Measurements from ENCODE around the gene CATSPER4.
A peak's percentile ranks its signal among the peaks of the same experiment; 100 is the strongest.
"Not testable (repeated sequence)": the region's sequence is repeated elsewhere in the genome, so short reads cannot be mapped to it uniquely, and the experiment has no call there.

The CATSPER4 gene

GRCh38 chr1:26195805-26196204 is 5.4 kb downstream of the CATSPER4 start:
- DNase-seq (ENCODE audit: low read depth), result no peak

DNA sequence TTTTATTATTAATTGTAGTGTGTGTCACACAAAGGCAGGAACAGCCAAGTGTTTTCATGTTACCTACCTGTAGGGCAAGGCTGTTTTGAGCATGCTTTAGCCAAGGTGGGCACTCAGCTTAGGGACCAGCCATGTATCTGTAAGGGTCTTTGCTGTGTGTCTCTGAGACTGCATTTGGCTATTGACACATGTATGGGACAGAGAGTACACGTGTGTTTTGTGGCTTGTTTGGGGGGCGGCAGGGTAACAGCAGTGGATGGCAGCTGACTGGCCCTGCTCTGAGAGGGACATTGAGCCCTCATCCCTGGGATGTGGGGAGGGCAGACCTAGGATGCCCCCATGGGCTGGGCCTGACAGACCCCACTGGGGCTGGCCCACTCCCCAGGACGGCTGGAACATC is 6.9 kb downstream of the CATSPER4 start:
- no peak for DNase-seq (ENCODE audit: low read depth)

- DNase-seq (ENCODE audit: low read depth), result no peak
Observed at GRCh38 chr1:26197813-26198212, 7.4 kb downstream of the CATSPER4 start.

DNA sequence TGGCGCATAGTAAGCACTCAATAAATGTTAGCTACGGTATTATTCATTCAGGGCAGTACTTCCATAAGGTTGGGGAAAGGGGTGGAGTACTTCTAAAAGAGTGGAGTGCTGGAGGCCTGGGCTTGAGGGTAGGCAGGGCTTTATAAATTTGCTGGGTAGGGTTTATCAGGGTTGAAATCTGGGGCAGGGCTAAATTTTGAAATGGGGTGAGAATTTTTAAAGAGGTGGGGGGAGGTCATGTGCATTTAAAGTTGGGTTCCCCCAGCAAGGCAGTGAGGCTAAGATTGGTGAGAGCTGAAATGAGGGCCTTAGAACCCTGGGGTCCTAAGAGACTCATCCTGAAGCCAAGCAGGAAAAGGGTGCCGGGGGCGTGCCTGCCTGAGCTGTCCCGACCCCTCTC is 10.0 kb downstream of the CATSPER4 start:
- DNase-seq (ENCODE audit: low read depth), result no peak

DNA sequence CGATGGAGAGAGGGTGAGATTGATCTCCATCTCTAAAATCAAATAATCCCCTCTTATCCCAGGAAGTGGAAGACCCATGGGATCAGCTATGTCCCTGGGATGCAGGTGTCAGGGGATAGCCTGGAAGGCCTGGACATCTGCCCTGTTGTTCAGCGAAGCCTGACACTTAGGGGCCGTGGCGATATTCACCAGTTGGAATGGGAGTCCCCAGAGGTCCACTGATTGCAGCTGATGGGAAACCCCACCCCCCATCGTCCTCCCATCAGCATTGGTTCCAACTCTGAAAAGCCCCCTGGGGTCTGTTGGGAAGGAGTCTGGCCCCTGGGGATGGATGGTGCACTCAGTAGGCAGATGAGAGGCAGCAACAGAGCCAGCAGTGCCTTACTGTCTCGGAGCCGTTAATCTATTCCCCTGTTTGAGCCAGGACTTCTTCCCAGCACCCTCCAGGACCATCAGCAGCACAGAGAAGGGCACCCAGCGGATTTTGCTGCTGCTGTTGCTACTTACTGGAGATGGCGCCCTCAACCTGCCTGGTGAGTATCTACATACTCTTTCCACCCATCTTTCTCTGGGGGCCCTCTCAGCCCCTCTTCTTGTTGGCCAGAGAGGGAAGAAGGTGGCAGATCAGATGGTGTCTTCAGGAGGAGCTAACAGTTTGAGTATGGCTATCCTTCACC is 13.4 kb downstream of the CATSPER4 start:
- no peak for DNase-seq (ENCODE audit: low read depth)

DNA sequence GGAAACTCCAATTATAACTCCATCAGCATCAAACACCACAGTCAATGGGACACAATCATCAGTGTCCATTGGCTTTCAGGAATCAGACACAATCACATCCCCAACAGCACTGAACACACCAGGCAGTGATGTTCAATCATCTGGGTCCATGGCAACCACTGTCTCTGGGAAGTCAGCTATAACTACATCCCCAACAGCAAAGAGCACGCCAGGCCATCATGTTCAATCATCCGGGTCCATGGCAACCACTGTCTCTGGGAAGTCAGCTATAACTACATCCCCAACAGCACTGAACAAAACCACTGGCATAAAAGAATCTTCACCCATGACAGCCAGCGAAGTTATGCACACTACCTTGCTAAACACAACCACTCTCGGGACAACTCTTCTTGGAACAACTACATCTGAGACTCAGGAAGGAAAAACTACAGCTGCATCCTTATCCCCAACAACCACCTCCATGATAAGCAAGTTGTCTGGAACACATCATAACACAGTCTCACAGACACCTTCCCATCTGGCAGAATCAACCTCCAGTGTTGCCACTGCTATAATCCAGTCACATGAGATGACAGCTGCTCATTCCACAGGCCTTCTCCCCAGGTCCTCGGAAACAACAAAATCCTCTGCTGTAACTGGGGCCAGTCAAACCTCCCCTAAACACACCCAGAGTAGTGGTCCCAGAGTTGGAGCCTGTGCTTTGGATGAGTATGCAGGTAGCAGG is 19.9 kb downstream of the CATSPER4 start:
- DNase-seq (ENCODE audit: low read depth), result no peak

DNA sequence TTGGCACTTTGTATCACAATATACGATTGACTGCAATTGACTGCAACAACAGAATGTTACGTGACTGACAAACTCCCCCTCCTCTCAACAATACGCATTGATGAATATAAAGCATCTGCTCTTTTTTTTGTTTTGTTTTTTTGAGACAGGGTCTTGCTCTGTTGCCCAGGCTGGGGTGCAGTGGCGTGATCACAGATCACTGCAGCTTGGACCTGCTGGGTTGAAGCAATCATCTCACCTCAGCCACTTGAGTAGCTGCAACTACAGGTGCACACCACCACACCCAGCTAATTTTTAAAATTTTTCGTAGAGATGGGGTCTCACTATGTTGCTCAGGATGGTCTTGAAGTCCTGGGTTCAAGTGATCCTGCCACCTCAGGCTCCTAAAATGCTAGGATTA is 22.3 kb downstream of the CATSPER4 start:
- DNase-seq (ENCODE audit: low read depth), result no peak

- DNase-seq (ENCODE audit: low read depth), result no peak
Observed at GRCh38 chr1:26213335-26213905, 23.0 kb downstream of the CATSPER4 start.

DNA sequence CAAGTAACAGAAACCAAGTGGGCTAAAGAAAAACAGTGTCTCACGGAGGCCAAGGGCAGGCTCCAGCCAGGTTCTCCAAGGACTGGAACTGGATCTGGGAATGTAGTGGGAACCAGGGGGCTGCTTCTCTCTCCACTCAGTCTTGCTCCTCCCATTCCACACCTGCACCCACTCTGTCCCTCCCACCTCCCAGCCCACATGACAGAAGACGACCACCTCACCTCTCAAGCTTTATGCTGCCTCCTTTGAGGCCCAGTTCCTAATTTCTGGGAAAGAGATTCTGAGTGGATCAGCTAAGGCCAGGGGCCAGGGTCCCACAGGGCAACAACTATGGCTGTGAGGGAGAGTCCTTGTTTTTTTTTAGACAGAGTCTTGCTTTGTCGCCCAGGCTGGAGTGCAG is 24.8 kb downstream of the CATSPER4 start:
- DNase-seq (ENCODE audit: low read depth), result no peak

DNA sequence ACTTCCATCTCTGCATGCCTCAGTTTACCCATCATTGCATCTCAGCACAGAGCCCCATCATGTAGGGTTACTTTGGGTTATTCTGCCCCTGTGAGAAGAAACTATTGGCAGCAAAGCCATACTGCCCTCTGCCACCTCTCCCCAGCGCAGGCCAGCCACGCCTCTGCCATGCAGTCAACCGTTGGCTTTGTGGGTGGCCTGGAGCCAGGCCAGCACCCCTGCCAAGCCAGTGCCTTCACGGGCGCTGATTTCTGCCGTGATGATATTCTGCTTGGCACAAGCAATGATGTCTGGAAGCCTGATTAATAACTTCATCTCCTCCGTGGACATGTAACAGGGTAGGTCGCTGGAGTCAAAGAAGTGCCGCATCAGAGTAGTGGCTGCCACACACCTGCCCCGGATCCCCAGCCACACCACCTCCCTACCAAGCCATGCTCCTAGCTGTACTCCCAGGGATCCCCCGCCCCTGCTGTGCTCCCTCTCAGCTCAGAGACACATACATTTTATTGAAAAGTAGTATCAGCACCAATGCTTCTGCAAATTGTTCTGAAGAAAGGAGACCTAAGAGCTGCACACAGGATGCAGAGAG is 28.6 kb downstream of the CATSPER4 start:
- no peak for DNase-seq (ENCODE audit: low read depth)

DNA sequence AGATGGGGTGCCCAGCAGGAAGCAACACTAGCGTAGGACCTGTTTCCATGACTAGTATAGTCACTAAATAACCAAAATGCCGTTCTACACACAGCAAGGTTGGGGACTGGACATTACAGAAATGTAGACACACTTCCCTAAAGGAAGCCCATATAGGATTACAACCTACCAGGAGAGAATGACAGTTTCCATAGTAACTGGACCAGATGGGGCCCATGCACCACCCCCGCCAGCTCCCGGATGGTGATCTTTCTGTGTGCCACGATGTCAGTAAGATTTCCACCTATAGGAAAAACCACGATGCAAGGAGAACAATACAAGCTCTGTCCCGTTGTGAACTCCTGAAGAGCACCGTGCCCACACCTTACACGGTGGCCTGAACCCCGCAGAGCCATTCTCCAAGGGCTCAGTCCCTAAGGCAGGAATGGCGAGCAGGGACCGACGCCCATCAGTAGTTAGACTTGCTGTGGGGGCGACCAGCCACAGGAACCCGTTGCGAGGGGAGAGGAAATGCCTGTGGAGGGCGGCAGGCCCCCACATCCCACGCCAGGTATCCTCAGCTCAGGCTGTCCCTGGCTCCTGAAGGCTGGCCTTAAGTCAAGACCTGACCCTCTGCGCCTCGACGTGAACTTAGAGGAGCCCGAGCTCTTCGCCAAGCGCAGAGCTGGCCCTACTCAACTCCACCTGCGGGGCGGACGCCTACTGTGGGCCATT is 30.0 kb downstream of the CATSPER4 start:
- DNase-seq (ENCODE audit: low read depth), result no peak

DNA sequence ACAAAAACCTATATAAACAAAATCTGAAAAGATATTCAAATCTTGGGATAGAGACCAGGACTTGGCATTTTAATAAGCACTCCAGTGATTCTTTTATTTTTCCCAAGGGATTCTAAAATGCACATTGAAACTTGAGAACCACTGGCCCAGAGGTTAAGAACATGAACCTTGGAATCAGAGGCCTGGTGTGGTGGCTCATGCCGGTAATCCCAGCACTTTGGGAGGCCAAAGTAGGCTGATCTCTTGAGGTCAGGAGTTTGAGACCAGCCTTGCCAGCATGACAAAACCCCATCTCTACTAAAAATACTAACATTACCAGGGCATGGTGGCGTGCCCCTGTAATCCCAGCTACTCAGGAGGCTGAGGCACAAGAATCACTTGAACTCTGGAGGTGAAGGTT is 30.7 kb downstream of the CATSPER4 start:
- no peak for DNase-seq (ENCODE audit: low read depth)

DNA sequence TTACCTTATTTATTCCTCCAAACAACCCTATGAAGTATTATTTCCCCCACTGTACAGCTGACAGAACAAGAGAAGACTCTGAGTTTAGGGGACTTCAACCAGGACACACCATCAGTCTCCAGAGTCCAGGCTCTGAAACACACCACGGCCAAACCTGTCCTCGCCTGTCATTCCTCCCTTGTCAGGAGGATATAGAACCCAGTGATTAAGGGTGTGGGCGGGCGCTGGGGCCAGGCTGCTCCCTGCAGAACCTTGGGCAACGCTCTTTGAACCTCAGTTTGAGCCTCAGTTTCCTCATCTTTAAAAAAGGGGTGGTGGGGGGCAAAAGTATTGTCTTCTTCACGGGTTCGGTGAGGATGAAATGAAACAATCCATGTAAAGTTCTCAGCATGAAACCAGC is 34.2 kb downstream of the CATSPER4 start:
- DNase-seq (ENCODE audit: low read depth), result no peak

DNA sequence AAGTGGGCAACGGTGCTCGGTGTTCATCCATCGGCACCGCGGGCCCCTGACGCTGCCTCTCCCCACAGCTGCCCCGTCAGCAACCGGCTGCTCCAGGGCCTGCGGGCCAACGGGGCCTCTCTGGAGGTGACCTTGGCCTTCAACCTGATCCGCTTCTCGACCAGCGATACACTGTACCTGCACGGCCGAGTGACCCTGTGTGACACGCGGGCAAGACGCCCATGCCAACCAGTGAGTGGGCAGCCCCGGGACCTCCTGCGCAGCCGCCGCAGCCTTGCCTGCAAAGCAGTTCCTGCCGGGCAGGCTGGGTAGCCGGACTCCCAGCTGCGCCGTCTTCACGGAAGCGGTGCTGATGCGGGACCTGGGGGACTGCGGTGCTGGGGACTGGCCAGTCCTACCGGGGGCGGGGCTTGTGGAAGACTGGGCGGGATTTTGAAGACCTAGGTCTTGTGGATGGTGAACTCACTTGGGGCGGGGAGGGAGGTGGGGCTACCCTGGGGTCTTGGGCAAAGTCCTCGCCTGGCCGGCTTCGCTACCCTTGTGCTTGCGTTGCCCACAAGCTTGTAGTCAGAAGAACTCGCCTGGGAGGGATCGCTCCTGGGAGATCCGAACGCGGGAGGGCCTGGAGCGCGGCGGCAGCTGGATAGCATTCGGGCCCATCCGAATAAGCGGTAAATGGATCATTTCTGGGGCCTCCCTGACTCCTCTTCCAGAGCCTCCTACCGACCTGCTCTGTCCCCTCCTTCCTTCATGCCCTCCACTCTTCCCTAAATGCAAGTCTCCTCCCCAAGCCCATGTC is 34.8 kb downstream of the CATSPER4 start:
- DNase-seq (ENCODE audit: low read depth), result peak; percentile 17

DNA sequence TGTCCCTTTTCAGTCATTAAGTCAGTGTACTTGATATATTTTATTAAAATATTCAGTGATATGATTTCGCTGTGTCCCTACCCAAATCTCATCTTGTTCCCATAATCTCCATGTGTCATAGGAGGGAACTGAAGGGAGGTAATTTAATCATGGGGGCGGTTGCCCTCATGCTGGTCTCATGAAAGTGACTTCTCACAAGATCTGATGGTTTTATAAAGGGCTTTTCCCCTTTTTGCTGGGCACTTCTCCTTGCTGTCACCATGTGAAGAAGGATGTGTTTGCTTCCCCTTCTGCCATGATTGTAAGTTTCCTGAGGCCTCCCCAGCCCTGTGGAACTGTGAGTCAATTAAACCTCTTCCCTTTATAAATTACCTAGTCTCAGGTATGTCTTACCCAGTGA is 40.3 kb downstream of the CATSPER4 start:
- DNase-seq (ENCODE audit: low read depth), result not testable (repeated sequence)

DNA sequence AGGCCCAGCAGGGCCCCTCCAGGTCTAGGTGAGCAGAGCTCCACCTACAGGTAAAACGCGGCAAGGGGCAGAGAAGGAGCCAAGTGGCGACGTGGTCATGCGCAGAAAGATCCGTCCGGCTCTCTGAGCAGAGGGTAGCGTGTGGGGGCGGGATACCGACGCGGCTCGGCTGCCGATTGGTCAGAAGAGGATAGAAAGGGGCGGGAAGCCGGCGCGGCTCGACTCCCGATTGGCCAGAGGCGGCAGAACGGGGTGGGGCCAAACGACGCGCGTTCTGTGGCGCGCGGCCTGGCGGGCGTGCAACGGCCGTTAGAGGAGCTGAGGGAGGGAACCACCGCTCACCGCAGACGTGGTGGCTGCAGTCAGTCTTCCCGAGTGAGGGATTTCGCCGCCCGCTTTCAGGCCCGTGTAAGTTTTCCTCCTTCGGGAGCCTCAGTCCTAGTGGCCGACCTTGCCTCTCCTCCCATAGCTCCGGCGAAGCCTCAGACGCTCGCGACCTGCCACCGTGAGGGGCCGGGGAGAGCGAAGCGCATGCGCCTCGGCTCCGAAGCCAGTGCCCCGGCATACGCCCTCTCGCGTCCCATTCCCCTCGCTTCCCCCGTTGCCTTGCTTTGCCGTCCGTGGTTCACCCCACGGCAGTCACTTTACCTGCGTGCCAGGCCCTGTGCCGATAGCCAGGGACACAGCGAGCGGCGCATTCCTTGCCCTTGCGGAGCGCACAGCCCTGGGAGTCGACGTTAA is 43.7 kb downstream of the CATSPER4 start, which contains the start of gene CEP85:
Gene CEP85 (plus strand): TSS at position 298 of the 741 bp plus-strand sequence. CDS start 5,584 bp downstream, outside the sequence.
- DNase-seq (ENCODE audit: low read depth), result peak; percentile 97

DNA sequence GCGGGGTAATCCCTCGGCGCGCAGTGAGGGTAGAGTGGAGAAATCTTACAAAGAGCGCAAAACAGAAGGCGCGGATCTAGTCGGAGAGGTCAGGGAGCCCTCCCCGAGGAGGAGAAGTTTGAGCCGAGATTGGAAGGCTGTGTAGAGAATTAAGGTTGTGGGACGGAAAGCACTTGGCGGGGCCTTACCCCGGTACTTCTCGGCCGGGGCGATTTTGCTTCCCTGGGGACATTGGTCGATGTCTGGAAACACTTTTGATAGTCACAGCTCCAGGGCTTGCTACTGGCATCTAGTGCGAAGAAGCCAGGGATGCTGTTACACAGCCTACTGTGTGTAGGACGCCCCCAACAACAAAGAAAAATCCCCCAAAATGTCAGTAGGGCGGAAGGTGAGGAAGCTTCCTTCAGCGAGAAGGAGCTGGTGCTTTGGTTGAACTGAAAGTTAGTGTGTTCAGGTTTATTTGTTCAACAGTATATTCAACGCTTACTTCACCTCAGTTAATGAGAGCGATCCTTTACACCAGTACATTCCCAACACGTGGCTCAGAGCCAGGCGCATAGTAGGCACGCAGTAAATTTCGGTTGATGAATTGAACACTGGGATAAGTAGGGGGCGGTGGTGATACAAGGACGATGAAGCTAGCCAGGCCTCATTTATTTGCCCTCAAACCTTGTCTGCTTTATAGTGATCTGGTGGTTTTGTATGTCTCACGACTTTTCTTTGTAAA is 44.4 kb downstream of the CATSPER4 start:
- peak; percentile 43 for DNase-seq (ENCODE audit: low read depth)

- DNase-seq (ENCODE audit: low read depth), result peak; percentile 15
Observed at GRCh38 chr1:26237230-26237966, 47.0 kb downstream of the CATSPER4 start.

GRCh38 chr1:26239936-26240335 is 49.5 kb downstream of the CATSPER4 start:
- DNase-seq (ENCODE audit: low read depth), result no peak
